T-helper 22 cell (primary cell): ENCODE data around the gene FCHSD2.
"Not testable (repeated sequence)": the region's sequence is repeated elsewhere in the genome, so short reads cannot be mapped to it uniquely, and the experiment has no call there.

ENCODE experiments used
- DNase-seq: peaks from one replicate; pipeline ENCODE4 v3.0.0-alpha.2; 2020; ENCODE audit warnings: low read depth

The FCHSD2 gene

DNA sequence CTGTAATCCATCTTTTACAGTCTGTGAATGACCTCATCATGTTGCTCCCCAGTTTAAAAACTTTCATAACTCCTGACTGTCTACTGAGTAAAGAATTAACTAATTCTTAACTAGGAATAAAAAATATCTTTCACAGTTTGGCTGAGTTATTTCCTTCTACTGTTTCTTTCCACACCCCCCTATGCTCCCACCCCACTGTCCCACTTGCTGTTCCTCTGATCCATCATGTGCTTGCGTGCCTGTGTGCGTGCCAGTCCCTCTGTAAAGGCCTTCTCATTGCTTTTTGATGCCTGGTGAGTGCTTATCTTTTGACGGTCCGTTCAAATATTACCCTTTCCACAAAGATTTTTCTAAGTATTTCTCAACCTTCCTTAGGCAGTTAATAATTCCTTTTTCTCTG lies 272.3 kb downstream of the FCHSD2 start:
- DNase-seq = no peak

DNA sequence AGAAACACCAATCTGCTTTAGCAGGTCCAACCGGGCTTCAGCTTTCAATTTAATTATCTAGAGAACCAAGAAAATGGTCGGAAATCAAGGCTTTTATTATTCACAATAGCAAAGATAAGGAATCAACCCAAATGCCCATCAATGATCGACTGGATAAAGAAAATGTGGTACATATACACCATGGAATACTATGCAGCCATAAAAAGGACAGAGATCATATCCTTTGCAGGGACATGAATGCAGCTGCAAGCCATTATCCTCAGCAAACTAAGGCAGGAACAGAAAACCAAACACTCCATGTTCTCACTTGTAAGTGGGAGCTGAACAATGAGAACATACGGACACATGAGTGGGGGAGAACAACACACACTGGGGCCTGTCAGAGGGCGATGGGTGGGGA lies 274.1 kb downstream of the FCHSD2 start:
- no peak for DNase-seq

DNA sequence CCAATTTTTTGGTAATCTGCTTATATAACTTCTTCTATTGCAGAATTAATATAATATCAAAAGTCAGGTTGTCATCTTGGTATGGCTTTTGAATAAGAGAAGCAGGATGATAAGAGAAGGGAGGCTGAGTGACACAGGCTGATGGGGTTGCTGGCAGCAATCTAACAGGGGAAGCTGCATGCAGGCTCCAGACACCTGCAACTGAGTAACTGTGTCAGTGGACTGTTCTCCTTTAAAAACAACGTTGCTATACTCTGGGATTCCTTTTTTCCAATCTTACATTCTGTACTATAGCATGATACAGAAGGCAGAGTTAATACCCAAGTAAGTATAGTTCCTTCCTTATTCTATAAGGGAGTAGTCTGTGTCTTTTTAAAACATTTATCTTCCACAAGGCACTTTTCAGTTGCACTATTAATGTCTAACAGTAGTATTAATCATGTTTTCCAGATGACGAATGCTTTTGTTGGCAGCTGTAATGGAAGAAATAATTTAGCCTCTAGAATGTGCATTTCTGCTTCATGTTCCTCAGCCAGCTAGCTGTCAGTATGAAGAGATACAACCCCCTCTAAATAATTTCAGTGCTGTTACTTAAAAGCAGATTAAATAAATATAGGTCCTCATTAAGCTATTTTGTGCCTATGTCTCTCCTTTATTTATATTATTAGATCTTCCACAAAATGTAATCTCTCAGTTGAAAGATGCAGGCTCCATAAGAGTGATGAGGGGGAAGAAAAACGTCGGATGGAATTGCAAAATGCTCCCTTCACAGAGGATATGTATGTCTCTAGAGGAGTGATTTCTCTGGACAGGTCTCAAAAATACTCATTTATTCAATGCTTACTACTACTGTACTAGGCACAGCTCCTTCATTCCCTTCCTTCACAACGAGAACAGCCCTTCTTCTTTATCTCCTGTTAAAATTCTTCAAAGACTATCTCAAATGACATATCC lies 277.1 kb downstream of the FCHSD2 start:
- no peak for DNase-seq

DNA sequence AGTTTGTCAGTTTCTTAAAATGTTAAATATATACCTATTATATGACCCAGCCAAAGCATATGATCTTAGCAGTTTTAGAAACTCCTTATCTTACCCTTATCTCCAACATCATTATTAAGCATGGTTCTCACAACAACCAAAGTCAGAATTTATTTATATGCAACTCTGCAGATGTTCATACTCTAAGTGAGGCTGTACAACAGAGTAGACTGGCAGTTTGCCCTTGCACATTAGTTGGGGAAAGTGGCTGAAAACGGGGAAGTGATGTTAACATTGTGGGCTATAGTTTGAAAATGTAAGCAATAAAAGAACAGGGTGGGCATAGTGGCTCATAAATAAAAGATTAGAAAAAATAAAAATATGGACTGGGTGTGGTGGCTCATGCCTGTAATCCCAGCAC lies 278.2 kb downstream of the FCHSD2 start:
- DNase-seq = no peak

DNA sequence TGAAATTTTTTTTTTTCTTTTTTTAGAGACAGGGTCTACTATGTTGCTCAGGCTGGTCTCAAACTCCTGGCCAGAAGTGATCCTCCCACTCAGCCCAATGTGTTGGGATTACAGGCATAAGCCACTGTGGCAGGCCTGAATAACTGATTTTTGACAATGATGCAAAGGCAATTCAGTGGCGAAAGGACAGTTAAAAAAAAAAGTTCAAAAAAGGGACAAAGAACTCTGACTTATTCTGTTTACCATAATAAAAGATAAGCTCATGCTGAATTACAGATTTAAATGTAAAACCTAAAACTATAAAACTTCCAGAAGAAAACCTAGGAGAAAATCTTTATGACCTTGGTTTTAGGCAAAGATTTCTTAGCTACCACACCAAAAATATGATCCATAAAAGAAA lies 279.0 kb downstream of the FCHSD2 start:
- no peak for DNase-seq

DNA sequence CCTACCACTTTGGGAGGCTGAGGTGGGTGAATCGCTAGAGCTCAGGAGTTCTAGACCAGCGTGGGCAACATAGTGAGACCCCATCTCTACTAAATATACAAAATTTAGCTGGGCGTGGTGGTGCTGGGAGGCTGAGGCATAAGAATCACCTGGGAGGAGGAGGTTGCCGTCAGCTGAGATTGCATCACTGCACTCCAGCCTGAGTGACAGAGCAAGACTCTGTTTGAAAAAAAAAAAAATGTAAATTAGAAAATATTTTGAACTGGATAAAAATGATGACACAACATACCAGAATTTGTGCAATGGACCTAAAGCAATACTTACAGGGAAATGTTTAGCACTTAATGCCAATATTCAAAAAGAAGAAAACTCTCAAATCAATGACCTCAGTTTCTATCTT lies 281.5 kb downstream of the FCHSD2 start:
- DNase-seq = no peak

DNA sequence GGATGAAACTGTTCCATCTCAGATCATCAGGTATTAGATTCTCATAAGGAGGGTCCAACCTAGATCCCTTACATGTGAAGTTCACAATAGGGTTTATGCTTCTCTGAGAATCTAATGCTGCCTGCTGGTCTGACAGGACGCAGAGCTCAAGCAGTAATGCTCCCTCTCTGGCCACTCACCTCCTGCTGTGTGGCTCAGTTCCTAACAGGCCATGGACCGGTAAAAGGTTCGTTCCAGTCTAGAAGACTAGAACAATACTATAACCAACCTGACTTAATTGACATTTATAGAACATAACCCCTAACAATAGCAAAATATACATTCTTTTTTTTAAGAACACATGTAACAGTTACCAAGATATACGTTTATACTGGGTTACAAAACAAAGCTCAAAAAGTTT lies 282.1 kb downstream of the FCHSD2 start:
- DNase-seq = no peak

DNA sequence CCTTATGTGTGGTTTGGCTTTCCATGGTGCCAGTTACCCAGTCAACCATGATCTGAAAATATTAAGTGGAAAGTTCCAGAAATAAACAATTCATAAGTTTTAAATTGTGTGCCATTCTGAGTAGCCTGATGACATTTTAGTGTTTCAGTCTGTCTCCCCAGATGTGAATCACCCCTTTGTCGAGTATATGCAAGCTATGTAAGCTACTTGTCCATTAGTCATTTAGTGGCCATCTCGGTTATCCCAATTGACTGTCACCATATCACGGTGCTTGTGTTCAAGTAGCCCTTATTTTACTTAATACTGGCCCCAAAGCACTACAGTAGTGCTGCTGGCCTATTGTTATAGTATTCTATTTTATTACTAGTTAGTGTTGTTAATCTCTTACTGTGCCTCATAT lies 283.0 kb downstream of the FCHSD2 start:
- DNase-seq = no peak

DNA sequence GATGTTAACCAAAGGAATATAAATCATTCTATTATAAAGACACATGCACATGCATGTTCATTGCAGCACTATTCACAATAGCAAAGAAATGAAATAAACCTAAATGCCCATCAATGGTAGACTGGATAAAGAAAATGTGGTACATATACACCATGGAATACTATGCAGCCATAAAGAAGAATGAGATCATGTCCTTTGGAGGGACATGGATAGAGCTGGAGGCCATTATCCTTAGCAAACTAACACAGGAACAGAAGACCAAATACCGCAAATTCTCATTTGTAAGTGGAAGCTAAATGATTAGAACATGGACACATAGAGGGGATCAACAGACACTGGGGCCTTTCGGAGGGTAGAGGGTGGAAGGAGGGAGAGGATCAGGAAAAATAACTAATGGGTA lies 283.9 kb downstream of the FCHSD2 start:
- DNase-seq = not testable (repeated sequence)

DNA sequence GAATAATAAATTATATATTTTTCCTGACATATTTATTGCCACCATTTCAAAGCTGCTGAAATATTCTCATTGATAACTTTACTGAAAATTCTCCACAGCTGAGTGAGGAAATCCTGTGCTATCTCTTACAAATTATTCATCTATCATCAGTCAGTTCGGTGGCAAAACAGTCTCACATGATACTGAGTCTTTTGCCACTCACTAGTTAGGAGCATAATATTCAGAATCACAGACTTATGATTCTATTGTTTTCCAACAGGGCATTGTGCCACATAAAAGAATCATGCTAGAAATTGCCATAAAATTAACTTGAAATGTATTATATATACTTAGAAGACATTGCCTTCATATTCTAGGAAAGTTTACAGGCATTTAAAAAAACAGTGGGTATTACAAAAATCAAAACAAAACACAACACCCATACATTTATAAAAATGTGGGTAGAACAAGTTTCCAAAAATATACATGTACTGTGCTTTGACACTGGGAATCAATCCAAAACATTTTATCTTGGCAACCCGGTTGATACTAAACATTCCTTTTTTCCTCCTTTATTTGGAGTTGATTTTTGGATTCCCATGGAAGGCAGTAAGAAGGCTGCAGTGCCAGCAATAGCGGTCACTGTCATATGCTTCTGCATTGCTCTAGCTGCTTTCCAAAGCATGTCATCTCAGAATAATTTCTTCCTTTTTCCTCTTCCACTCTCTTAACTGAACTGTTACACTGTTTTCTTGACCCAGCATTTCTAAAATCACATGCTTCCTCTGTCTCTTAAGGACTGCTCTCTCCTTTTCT lies 285.4 kb downstream of the FCHSD2 start:
- DNase-seq = no peak

DNA sequence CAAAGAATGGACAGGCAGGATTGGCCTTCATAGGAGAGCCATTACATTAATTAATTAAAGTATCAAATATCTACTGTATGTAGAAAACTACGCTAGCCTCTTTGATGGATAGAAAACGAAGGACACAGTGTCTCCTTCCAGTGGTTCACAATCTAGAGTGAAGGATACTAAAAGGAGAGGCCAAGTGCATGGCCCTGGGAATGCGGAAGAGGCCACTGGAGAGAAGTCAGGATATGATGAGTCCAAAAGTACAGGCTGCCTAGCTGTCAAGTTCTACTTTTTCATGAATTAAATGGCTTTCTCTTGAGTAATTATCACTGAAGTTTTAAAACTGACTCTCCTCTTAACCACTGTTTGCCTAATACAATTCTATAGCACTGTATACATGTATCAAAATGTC lies 286.1 kb downstream of the FCHSD2 start:
- DNase-seq = no peak

DNA sequence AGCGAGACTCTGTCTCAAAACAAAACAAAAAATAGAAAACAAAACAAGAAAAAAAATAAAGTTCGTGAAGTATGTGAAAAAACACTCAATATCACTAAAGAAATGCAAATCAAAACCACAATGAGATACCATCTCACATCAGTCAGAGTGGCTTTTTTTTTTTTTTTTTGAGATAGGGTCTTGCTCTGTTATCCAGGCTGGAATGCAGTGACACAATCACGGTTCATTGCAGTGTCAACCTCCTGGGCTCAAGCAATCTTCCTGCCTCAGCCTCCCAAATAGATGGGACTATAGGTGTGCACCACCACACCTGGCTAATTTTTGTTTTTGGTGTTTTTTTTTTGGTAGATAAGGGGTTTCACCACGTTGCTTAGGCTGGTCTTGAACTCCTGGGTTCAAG lies 290.4 kb downstream of the FCHSD2 start:
- DNase-seq = no peak

DNA sequence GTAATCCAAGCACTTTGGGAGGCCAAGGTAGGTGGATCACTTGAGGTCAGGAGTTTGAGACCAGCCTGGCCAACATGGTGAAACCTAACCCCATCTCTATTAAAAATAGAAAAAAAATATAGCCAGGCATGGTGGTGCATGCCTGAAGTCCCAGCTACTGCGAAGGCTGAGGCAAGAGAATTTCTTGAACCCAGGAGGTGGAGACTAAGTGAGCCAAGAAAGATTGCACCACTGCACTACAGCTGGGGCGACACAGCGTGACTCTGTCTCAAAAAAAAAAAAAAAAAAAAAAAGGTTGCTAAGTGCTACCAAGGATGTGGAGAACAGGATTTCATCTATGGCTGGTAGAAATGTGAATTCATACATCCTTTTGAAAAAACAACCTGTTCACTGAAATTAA lies 291.3 kb downstream of the FCHSD2 start:
- no peak for DNase-seq

DNA sequence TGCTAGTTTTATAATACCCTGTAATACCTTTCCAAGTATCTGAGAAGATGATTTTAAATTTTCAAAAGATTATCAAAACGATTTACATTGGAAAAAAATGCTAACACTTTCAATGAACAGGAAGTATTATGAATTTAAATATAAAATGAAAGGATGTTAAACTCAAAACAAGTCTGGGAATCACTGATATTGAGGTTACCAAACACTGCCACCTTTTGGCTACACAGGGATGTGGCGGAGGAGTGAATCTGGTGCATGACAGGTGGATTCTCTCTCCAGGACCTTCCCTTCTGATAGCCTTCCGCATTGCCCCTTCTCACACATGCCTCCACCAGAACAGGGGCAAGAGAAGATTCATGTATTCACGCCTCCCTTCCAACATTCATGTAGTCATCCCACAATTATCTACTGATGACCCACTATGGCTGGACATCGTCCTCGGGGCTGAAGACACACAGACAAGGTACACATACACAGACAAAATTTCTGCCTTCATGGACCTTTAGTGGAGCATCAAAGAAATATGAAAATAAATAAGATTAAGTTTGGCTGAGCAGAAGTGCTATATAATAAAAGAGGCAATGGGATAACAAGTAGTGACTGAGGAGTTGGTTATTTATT lies 293.2 kb downstream of the FCHSD2 start:
- DNase-seq = no peak

DNA sequence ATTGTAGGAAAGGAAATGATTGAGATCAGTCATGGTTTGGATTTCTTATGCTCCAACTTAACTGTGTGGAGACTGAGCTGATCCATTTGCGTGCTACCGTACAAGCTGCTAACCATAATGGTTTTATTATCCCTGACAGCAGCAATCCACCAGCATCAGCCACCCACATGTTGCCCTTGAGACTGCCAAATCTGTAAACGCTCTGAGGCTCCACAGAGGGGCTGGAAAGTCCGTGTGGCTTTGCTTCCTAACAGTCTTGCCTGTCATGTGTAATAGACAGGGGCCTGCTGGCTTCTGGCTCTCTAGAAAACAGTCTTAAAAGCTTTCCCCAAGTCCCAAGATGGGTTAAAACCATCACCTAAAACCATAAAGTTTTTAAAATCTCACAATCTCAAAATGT lies 297.8 kb downstream of the FCHSD2 start:
- no peak for DNase-seq

DNA sequence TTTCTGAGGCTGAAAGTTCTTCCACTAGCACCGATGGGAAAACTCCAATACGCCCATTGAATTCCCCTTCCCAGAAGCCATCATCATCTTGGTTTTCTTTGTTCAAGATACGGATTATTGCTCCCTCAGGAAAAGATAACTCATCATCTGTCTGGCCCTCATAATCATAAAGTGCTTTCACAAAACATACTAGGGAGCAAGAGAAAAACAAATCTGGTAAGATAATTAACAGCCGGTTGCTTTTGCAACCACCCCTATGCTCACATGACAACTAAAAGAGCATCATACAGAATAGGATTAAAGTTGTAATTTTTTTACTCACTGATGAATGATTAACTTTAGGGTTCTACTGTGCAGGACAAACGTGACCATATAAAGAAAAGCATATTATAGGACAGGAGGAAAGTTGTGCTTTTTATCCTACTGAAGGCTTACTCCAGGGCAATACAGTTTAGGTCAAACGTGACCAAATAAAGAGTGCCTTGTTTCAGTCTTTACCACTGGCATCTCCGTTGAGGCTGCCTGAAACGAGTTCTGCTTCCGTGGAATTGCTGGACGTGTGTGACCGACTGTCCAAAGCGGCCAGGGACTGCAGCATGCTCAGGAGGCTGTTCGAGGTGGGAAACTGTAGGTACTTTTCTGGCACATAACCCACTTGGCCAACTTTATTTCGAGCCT lies 299.3 kb downstream of the FCHSD2 start:
- no peak for DNase-seq

DNA sequence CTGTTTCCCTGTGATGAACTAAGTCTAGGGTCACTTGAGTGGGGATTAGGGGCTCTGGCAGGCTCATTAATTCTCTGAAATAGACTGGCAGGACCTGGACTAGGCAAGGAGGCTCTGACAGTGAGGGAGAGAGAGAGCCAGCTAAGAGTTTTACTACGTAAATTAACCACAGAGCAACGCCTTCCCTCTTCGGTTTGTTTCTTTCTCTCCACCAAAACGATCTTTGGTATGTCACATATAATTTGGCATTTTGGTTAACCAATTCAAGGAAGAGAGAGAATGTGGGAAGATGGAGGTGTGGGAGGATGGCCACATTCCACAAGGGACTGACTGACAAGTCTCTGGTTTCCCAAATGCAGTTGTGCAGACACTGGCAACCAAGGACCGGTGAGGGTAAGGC lies 300.0 kb downstream of the FCHSD2 start:
- no peak for DNase-seq

DNA sequence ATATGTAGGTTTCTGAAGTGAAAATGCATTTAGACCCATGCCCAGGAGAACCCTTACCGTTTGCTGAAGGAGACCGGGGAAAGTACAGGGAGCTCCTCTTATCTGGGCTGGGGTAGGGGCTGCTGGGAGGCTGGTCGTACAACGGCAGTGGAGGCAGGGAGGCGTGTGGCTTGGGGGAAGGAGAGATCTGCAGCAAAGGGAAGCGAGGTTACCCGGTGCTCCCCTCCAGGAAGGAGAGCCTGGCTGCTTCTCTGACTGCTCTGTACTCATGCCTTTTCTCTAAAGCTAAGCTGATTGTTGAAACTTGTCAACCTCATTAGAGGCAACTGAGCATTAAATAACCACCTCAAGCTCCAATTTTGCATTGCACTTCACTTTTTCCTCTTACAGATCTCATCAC lies 300.7 kb downstream of the FCHSD2 start:
- DNase-seq = no peak

DNA sequence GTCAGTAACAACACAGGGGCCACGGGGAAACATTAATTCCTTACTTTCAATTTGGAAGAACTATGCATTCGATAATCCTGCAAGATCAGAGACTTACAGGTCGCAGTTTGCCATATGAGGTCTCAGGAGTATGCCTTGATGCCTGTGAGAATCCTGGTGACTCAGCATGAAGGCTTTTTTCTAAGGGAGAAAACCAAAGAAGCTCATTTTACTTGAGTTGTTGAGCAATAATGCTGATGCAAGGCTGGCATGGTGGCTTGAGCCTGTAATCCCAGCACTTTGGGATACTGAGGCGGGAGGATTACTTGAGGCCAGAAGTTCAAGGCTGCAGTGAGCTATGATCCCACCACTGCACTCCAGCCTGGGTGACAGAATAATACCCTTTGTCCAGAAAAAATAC lies 301.3 kb downstream of the FCHSD2 start:
- no peak for DNase-seq

DNA sequence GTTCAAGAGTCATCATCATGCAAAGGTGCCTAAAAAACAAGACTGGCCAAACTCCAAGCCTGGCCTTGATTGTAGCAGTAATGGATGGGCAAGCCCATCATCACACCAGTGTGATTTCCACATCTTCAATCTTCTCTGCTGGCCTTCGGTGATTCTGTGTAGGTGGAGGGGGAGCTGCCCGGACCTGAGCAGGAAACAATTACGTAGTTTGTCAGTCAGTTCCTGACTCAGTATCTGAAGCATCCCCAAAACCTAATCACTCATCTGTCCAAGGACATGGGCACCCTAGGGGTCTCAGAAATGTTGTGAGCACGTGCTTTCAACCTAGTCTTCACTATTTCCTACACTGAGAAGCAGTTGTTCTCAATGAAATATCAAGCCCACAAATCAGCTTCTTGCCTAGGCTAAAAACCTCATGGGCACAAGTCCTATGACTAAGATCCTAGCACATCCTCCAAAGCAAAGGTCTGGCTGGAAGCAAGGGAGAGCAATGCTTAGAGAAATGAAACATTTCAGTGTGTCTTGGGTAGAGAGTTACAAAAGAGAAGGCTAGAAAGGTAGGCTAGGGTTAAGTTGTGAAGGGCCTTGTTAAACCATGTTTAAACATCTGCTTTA lies 303.3 kb downstream of the FCHSD2 start:
- DNase-seq = no peak

DNA sequence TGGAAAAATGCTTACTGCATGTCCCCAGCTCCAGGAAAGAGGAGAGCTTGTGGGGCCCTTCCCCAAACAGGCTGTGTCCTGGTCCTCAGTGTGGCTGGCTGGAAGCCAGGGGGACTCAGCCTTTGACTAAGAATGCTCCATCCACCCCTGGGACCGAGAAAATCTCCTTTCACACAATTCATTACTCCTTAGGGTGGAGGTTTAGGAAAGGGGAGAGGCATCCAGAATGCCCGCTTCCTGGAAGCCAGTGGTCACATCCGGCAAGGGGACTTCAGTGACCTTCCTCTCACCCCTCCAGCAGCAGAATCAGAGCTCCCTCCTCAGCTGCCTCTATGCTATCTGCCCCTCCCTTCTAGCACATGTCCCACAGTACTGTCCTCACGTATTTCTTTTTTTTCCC lies 306.0 kb downstream of the FCHSD2 start:
- DNase-seq = no peak

DNA sequence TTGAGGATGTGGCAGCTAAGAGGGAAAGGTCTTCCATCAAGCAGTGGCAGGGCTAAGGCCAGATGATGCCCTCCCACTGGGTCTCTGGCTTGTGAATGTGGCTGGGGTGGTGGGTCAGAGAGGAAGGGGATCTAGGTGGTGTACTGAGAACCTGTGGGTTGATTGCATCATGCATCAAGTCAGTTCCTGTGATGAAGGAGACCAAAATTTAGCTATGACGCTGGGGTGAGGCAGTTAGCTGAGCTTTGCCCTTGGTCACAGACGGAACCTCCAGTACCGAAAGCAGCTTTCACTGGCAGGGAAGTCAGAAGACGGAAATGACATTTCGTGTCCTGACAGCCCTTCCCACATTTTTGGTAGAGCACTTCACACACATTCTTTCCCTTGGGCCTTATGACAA lies 307.2 kb downstream of the FCHSD2 start:
- DNase-seq = no peak
